GM23338 (cell line): Measurements from ENCODE around the gene MDM4.

Experiments
- CTCF ChIP-seq, 2 experiments: fragments of 200-600 bp in 1 of 2; sonication (generic) in 1 of 2; conservative IDR thresholded peaks; 2 replicates each; pipeline versions ENCODE4 v1.5.1 to v1.6.1; 2016 to 2017; ENCODE audit warnings: antibody characterized with exemption in 2 of 2, low read depth in 2 of 2, mild to moderate bottlenecking in 2 of 2, moderate library complexity in 1 of 2
- NANOG ChIP-seq: IDR thresholded peaks from 2 replicates; pipeline ENCODE4 v1.6.1; 2016; ENCODE audit warnings: antibody characterized with exemption, borderline replicate concordance
- POLR2AphosphoS5 ChIP-seq: IDR thresholded peaks from 2 replicates; pipeline ENCODE4 v1.6.1; 2016; ENCODE audit warnings: antibody characterized with exemption, low read depth
- REST ChIP-seq: IDR thresholded peaks from one replicate; pipeline ENCODE4 v1.6.1; 2018; ENCODE audit warnings: antibody characterized with exemption; ENCODE audit not compliant: unreplicated experiment

- TF ChIP-seq CTCF (conservative IDR thresholded peaks at IDR 0.05; ENCODE audit: low read depth in 2 of 2) (no peak), REST (no peak), POLR2AphosphoS5 (no peak), NANOG (no peak)
Observed at GRCh38 chr1:204549313-204549712, 33.1 kb downstream of the MDM4 start.
